Measurements from ENCODE around the gene KRTAP10-3. TPM values are rescaled to one million over a fixed set of nuclear protein-coding genes. Genes with fewer than 3 reads are reported as not detected.

The KRTAP10-3 gene
- total and polyA plus RNA-seq, 9 of the 15 experiments (the other 6 are each of a cell fraction or from before 2014, with no cell fraction given) = not detected

DNA sequence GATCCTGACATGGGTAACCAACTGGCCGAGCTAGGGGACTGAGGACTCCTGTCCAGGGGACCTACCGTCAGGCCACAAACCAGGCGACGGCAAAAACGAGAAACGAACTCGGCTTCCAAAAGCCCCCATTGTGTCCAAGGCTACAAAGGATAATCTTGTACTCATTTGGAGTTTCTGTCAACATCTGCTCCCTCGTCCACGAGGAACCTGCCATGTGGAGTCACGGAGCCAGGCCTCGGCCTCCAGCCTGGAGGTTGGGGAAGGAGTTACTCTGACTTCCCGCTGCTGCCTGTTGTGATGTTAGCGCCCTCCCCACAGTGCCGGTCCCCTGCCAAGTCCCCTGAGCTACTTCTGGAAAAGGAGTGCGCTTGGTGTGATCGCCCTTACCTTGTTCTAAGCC lies 25.9 kb downstream of the KRTAP10-3 start:
- Histone ChIP-seq H4K20me1 (replicated peaks; ENCODE audit: control insufficient read depth, insufficient read depth, low read length) (peaks cover 16% of the 10 kb centered on the region; the same call in 1 of the 2 replicates), H2AFZ (ENCODE audit: low read depth, low read length) (no peak overlapping the region), H3K9ac (ENCODE audit: insufficient read depth in 1 of 2, low read depth in 2 of 2, low read length in 2 of 2) (no peak overlapping the region), H3K79me2 (ENCODE audit: control insufficient read depth, insufficient read depth, low read length) (no peaks in the 10 kb centered on the region), H3K4me1 (replicated peaks in 1 of 2; ENCODE audit: control insufficient read depth in 2 of 2, insufficient read depth in 2 of 2, low read length in 2 of 2) (peaks cover 0 to 17% of the 10 kb centered on the region in 2 experiments; a peak in 2 of 5 replicates), H3K9me1 (ENCODE audit: control insufficient read depth, insufficient read depth, low read length) (no peaks in the 10 kb centered on the region), H3K27ac (ENCODE audit: extremely low read depth, low read depth, low read length) (no peak overlapping the region), H3K36me3 (ENCODE audit: control insufficient read depth, insufficient read depth, low read length) (no peaks in the 10 kb centered on the region), H3K4me2 (ENCODE audit: insufficient read depth, low read length) (no peak overlapping the region), H3K27me3 (ENCODE audit: control insufficient read depth in 2 of 2, insufficient read depth in 2 of 2, low read length in 2 of 2) (peaks cover 36 to 58% of the 10 kb centered on the region in 2 experiments), H3K9me3 (replicated peaks; ENCODE audit: control insufficient read depth, insufficient read depth, low read depth, low read length) (no peaks in the 10 kb centered on the region; the same call in 1 of the 2 replicates), H3K4me3 (no peak overlapping the region)
- no peak for DNase-seq (ENCODE audit: extremely low read depth in 1 of 4, low spot score in 3 of 4)
- no peak for FAIRE-seq
- WGBS (ENCODE audit: insufficient coverage, low coverage, missing lambda C conversion rate) = 8% methylated on average over 16 of the region's 16 CpGs
- no TSS peak for BruUV-seq (replicated peaks)
- no peak for ATAC-seq
- CTCF ChIA-PET (ENCODE audit: low intra/inter-chr PET ratio) = no interaction called here
- intact Hi-C loops (cut with micrococcal nuclease) = no loop called here
- in situ Hi-C loops (cut with MboI) = no loop called here
- POLR2A ChIA-PET = interaction anchor here (0.7 to 1.4 kb wide), 2 partner anchors 15 to 25 kb away, joined by 3 read pairs; no protein-coding TSS in a partner anchor
- TF ChIP-seq, protein P1, sequence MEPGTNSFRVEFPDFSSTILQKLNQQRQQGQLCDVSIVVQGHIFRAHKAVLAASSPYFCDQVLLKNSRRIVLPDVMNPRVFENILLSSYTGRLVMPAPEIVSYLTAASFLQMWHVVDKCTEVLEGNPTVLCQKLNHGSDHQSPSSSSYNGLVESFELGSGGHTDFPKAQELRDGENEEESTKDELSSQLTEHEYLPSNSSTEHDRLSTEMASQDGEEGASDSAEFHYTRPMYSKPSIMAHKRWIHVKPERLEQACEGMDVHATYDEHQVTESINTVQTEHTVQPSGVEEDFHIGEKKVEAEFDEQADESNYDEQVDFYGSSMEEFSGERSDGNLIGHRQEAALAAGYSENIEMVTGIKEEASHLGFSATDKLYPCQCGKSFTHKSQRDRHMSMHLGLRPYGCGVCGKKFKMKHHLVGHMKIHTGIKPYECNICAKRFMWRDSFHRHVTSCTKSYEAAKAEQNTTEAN (CRISPR knock-in tag; IDR thresholded peaks at IDR 0.05) = no peak
- TF ChIP-seq SRSF1 (IDR thresholded peaks at IDR 0.05; ENCODE audit: low read depth, low read length) = no peak
- TF ChIP-seq ZBTB49 (CRISPR knock-in tag; IDR thresholded peaks at IDR 0.05; ENCODE audit: borderline replicate concordance) = no peak
- TF ChIP-seq, protein P2, sequence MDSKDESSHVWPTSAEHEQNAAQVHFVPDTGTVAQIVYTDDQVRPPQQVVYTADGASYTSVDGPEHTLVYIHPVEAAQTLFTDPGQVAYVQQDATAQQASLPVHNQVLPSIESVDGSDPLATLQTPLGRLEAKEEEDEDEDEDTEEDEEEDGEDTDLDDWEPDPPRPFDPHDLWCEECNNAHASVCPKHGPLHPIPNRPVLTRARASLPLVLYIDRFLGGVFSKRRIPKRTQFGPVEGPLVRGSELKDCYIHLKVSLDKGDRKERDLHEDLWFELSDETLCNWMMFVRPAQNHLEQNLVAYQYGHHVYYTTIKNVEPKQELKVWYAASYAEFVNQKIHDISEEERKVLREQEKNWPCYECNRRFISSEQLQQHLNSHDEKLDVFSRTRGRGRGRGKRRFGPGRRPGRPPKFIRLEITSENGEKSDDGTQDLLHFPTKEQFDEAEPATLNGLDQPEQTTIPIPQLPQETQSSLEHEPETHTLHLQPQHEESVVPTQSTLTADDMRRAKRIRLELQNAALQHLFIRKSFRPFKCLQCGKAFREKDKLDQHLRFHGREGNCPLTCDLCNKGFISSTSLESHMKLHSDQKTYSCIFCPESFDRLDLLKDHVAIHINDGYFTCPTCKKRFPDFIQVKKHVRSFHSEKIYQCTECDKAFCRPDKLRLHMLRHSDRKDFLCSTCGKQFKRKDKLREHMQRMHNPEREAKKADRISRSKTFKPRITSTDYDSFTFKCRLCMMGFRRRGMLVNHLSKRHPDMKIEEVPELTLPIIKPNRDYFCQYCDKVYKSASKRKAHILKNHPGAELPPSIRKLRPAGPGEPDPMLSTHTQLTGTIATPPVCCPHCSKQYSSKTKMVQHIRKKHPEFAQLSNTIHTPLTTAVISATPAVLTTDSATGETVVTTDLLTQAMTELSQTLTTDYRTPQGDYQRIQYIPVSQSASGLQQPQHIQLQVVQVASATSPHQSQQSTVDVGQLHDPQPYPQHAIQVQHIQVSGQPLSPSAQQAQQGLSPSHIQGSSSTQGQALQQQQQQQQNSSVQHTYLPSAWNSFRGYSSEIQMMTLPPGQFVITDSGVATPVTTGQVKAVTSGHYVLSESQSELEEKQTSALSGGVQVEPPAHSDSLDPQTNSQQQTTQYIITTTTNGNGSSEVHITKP (IDR thresholded peaks at IDR 0.05; ENCODE audit: partially characterized antibody) = no peak
- no peak for TF ChIP-seq SIX5 (IDR thresholded peaks at IDR 0.05; ENCODE audit: borderline replicate concordance in 1 of 2, insufficient read depth in 1 of 2, low read depth in 1 of 2, low read length in 2 of 2)
- no peak for TF ChIP-seq ATF6 (CRISPR knock-in tag; IDR thresholded peaks at IDR 0.05)
- TF ChIP-seq ZFP1 (CRISPR knock-in tag; IDR thresholded peaks at IDR 0.05) = no peak
- TF ChIP-seq YBX1 (IDR thresholded peaks at IDR 0.05) = no peak
